Epithelial cell of esophagus (primary cell): ENCODE measurements around the gene CCDC191.

Source experiments
- DNase-seq: peaks from one replicate; pipeline ENCODE4 v3.0.0; 2010; ENCODE audit warnings: low read depth
- H3K4me3 ChIP-seq: 2 replicates; pipeline ENCODE4 v1.5.1; 2011; ENCODE audit warnings: mild to moderate bottlenecking, low read length, control low read depth
- TF ChIP-seq, protein P1 (sequence below): IDR thresholded peaks from 2 replicates; pipeline ENCODE4 v1.5.1; 2011; ENCODE audit warnings: low read depth, mild to moderate bottlenecking, low read length, control low read depth, inconsistent platforms; ENCODE audit not compliant: insufficient read depth; ENCODE audit errors: missing control alignments

CCDC191 gene

DNA sequence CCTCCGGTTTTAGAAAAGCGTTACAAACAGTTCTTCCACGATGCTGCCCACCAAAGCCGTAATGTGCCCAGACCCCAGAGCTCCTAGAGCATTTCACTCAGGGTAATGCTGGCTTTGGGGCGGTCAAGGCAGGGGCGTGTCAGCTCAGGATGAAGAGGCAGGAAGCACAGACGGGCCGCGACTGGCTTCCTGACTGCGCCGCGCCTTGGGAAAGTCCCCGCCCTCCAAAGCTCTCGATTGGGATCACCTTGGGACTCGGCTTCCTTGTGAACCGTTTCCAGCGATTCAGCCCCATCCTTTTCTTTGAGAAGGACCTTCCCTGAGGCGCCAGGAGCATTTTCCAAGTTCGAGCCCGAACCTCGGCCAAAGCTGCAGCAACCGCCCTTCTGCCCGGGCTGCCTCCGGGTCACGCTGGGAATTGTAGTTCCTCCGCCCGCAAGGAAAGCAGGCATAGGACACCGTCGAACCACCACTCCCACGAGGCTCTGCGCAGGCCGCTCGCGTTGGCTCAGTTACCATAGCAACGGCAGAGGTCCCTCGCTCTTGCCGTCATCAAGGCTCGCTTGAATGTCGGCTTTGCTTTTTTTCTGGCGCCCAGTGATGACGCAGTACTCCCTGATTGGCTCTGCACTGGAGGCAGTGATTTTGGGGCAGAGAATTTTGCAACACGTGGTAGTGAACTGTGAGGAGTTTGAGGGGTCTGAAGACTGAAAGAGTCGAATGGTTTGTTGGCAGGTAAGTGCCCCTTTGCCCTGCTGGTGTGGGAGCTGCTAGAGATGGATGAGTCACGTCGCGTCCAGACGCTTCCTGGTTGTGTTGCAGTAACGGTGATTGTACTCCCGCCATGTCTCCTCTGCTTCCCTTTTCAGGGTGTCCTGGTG, at the start of gene CCDC191, which contains the start of gene QTRT2:
Gene CCDC191 (minus strand): TSS at position 397 of the 881 bp plus-strand sequence. CDS start 60 bp downstream, at position 337.
Gene QTRT2 (plus strand): TSS at position 608 of the 881 bp plus-strand sequence. CDS start 8,521 bp downstream, outside the sequence.
- peak; percentile 100 for DNase-seq
- H3K4me3 ChIP-seq, result peak within 1 kb of the TSS; percentile 97
- TF ChIP-seq, protein P1, sequence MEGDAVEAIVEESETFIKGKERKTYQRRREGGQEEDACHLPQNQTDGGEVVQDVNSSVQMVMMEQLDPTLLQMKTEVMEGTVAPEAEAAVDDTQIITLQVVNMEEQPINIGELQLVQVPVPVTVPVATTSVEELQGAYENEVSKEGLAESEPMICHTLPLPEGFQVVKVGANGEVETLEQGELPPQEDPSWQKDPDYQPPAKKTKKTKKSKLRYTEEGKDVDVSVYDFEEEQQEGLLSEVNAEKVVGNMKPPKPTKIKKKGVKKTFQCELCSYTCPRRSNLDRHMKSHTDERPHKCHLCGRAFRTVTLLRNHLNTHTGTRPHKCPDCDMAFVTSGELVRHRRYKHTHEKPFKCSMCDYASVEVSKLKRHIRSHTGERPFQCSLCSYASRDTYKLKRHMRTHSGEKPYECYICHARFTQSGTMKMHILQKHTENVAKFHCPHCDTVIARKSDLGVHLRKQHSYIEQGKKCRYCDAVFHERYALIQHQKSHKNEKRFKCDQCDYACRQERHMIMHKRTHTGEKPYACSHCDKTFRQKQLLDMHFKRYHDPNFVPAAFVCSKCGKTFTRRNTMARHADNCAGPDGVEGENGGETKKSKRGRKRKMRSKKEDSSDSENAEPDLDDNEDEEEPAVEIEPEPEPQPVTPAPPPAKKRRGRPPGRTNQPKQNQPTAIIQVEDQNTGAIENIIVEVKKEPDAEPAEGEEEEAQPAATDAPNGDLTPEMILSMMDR, result no peak

DNA sequence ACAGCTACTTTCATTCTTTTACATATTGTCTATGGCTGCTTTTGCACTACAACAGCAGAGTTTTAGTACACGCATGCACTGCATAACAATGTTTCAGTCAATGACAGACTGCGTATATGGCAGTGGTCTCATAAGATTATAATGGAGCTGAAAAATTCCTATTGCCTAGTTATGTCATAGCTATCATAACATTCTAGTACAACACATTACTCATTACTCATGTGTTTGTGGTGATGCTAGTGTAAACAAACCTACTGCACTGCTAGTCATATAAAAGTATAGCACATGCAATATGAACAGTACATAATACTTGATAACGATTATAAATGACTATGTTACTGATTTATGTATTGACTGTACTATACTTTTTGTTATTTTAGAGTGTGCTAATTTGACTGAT, 48.1 kb upstream of the CCDC191 start:
- no peak overlapping the region for H3K4me3 ChIP-seq
- TF ChIP-seq, protein P1, result no peak
- DNase-seq, result peak; percentile 42

GRCh38 chr3:114103858-114104257, 47.5 kb upstream of the CCDC191 start:
- H3K4me3 ChIP-seq, result no peak overlapping the region
- no peak for DNase-seq
- TF ChIP-seq, protein P1, result no peak

- no peak overlapping the region for H3K4me3 ChIP-seq
- no peak for DNase-seq
- TF ChIP-seq, protein P1, result no peak
Observed at GRCh38 chr3:114103181-114103580, 46.9 kb upstream of the CCDC191 start.

DNA sequence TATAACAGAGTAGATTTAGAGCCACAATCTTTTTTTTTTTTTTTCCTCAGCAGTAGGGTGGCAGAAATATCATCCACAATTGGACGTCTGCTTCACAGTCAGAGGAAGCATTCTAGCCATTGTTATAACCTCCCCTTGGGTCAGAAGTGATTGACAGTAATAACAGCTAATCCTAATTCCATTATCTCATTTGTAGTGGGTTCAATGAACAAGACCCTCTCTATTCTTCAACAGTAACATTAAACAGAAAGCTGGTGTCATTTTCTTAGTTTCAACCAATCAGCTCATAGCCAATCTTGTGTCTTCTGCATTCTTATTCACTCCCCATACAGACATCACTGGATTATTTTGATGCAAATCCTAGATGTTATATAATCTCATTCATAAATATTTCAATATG, 44.8 kb upstream of the CCDC191 start:
- no peak overlapping the region for H3K4me3 ChIP-seq
- DNase-seq, result no peak
- TF ChIP-seq, protein P1, result no peak

DNA sequence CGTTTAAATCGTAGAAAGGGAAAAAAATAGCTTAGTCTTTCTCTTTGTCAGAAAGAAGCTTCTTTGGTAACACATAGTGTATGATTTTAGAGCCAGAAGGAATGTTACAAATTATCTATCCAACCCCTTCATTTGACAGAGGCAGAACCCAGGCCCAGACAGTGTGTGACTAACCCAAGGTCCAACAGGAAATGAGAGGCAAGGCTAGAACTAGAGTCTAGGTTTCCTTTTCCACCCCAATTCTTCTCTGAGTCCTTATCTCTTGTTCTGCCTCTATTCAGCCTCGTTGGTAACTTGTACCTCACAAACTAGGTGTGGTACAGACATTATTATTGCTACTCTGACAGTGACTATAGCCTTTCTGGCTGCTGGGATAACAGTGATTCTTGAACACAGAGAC, 39.5 kb upstream of the CCDC191 start:
- DNase-seq, result no peak
- H3K4me3 ChIP-seq, result no peak overlapping the region
- TF ChIP-seq, protein P1, result no peak
